K562 (cell line): ENCODE measurements around the gene ARHGAP42. TPM values are rescaled to one million over a fixed set of nuclear protein-coding genes. Genes with fewer than 3 reads are reported as not detected.

Source experiments
- ATAC-seq: fragments of 200-7000 bp; cut with Tn5 transposase; 3 replicates; pipeline ENCODE4 v1.9.1; 2020; ENCODE audit warnings: moderate library complexity
- BruUV-seq: library from RNA; stranded (reverse); fragments of 400-500 nt; replicated peaks from 2 replicates; lab custom pipeline; 2021; lab: Mats Ljungman, UMichigan
- CTCF ChIA-PET: fragments of 300-600 bp; formaldehyde crosslinking; extraction: SDS; loops from one replicate; lab custom pipeline; 2021; ENCODE audit warnings: low intra/inter-chr PET ratio; lab: Yijun Ruan, JAX
- POLR2A ChIA-PET: fragments of 300-600, 350-650 bp; sonication (Branson Sonifier 250); formaldehyde crosslinking; extraction: SDS; loops from one replicate; lab custom pipeline; 2021; ENCODE audit warnings: antibody characterized with exemption, inconsistent platforms; lab: Yijun Ruan, JAX
- DNase-seq, 4 experiments: peaks; one replicate each; pipeline versions ENCODE4 v3.0.0 to v3.0.0-alpha.2; 2011 to 2018; ENCODE audit warnings: low spot score in 3 of 4, mixed read lengths in 3 of 4; ENCODE audit errors: extremely low read depth in 1 of 4
- FAIRE-seq: peaks from 2 replicates; lab custom pipeline; 2011; peaks lifted over from hg19 to GRCh38; lab: Jason Lieb, UNC
- H2AFZ ChIP-seq: 2 replicates; pipeline ENCODE4 v1.6.0; 2011; ENCODE audit warnings: low read depth, low read length, control low read depth, inconsistent platforms
- H3K27ac ChIP-seq: fragments of 200-600 bp; 3 replicates; pipeline ENCODE4 v1.8.0; 2011; ENCODE audit warnings: low read depth, mild to moderate bottlenecking, control low read depth, inconsistent platforms, low read length, moderate library complexity, mixed read lengths; ENCODE audit errors: extremely low read depth
- H3K27me3 ChIP-seq, 2 experiments: fragments of 300-600 bp in 1 of 2; 2 replicates in 1 of 2; 3 replicates in 1 of 2; pipeline versions ENCODE4 v1.6.0 to v1.8.0; 2011; ENCODE audit warnings: inconsistent platforms in 2 of 2, low read length in 2 of 2, mild to moderate bottlenecking in 1 of 2, mixed read lengths in 1 of 2, moderate library complexity in 1 of 2; ENCODE audit not compliant: control insufficient read depth in 2 of 2, insufficient read depth in 2 of 2
- H3K36me3 ChIP-seq: fragments of 300-600 bp; 3 replicates; pipeline ENCODE4 v1.8.0; 2011; ENCODE audit warnings: mild to moderate bottlenecking, low read length, inconsistent platforms; ENCODE audit not compliant: control insufficient read depth, insufficient read depth
- H3K4me1 ChIP-seq, 2 experiments: fragments of 200-600 bp in 1 of 2; replicated peaks in 1 of 2; 2 replicates in 1 of 2; 3 replicates in 1 of 2; pipeline versions ENCODE4 v1.5.1 to v1.8.0; 2011; ENCODE audit warnings: inconsistent platforms in 2 of 2, low read length in 2 of 2, mild to moderate bottlenecking in 1 of 2, mixed read lengths in 1 of 2, moderate library complexity in 1 of 2; ENCODE audit not compliant: control insufficient read depth in 2 of 2, insufficient read depth in 2 of 2
- H3K4me2 ChIP-seq: 2 replicates; pipeline ENCODE4 v1.6.1; 2011; ENCODE audit warnings: low read length, control low read depth, inconsistent platforms, mixed read lengths; ENCODE audit not compliant: insufficient read depth
- H3K4me3 ChIP-seq: fragments of 200-600 bp; sonication (generic), shearing (Covaris generic); 2 replicates; pipeline ENCODE4 v1.5.1; 2016; ENCODE audit warnings: control low read depth, inconsistent platforms
- H3K79me2 ChIP-seq: fragments of 200-600 bp; 3 replicates; pipeline ENCODE4 v1.8.0; 2011; ENCODE audit warnings: low read length, inconsistent platforms; ENCODE audit not compliant: control insufficient read depth, insufficient read depth
- H3K9ac ChIP-seq, 2 experiments: 2 replicates each; pipeline versions ENCODE4 v1.6.0 to v1.6.1; 2011; ENCODE audit warnings: low read depth in 2 of 2, low read length in 2 of 2, control low read depth in 1 of 2, inconsistent platforms in 1 of 2, mild to moderate bottlenecking in 1 of 2, mixed read lengths in 1 of 2; ENCODE audit not compliant: insufficient read depth in 1 of 2
- H3K9me1 ChIP-seq: one replicate; pipeline ENCODE4 v1.6.0; 2011; ENCODE audit warnings: inconsistent platforms, mild to moderate bottlenecking, low read length, moderate library complexity; ENCODE audit not compliant: control insufficient read depth, insufficient read depth
- H3K9me3 ChIP-seq: replicated peaks from 2 replicates; pipeline ENCODE4 v1.5.1; 2011; ENCODE audit warnings: low read depth, low read length, inconsistent platforms; ENCODE audit not compliant: control insufficient read depth, insufficient read depth
- H4K20me1 ChIP-seq: replicated peaks from 2 replicates; pipeline ENCODE4 v1.6.1; 2011; ENCODE audit warnings: low read length, inconsistent platforms, mixed read lengths; ENCODE audit not compliant: control insufficient read depth, insufficient read depth
- POLR3A ChIP-seq: IDR thresholded peaks from 2 replicates; pipeline ENCODE4 v1.6.1; 2011; ENCODE audit warnings: borderline replicate concordance, mild to moderate bottlenecking, moderate library complexity; ENCODE audit not compliant: insufficient read length, insufficient read depth; ENCODE audit errors: extremely low read depth
- ZNF668 ChIP-seq: fragments of 250-450 bp; sonication (Bioruptor Pico); IDR thresholded peaks from 2 replicates; pipeline ENCODE4 v1.8.0; 2022; ENCODE audit warnings: mild to moderate bottlenecking, inconsistent platforms
- in situ Hi-C: fragments of 300-500 bp; cut with MboI; formaldehyde crosslinking; loops from 4 replicates; pipeline ENCODE4 v1.15.0; 2018; ENCODE audit warnings: inconsistent platforms, mixed read lengths
- intact Hi-C: fragments of 100-400 bp; cut with micrococcal nuclease; formaldehyde crosslinking; loops from 2 replicates; pipeline ENCODE4 v1.14.2; 2022
- polyA plus RNA-seq, 8 experiments: library from polyadenylated mRNA; depleted of rRNA in 4 of 8; stranded (reverse) in 5 of 8; unstranded in 3 of 8; fragments of >200 nt; fragmentation: Nextera tagmentation in 2 of 8; fragmentation: Illumina TruSeq in 1 of 8; extraction: Ambion mirVana in 2 of 8; extraction: Trizol in 1 of 8; gene quantifications; 2 replicates each; pipeline versions ENCODE4 v1.2.1 to v1.2.3, GENCODE V29; 2011 to 2014; ENCODE audit warnings: inconsistent platforms in 1 of 8, missing spikeins in 1 of 8
- total RNA-seq, 7 experiments: library from RNA; depleted of rRNA in 6 of 7; stranded (reverse); fragments of >200 nt in 6 of 7; fragmentation: Illumina TruSeq in 2 of 7; extraction: Trizol in 2 of 7; gene quantifications; 2 replicates each; pipeline versions ENCODE4 v1.2.1 to v1.2.3, GENCODE V29; 2011 to 2021; ENCODE audit warnings: low replicate concordance in 1 of 7
- TF ChIP-seq, protein P1 (sequence below): fragments of 450-650 bp; IDR thresholded peaks from 2 replicates; pipeline ENCODE4 v1.6.1; 2016; ENCODE audit warnings: low read depth

Gene ARHGAP42
- total and polyA plus RNA-seq, 9 of the 15 experiments (the other 6 are each of a cell fraction or from before 2014, with no cell fraction given), result 0.95 to 6.1 (median 2.4) TPM

DNA sequence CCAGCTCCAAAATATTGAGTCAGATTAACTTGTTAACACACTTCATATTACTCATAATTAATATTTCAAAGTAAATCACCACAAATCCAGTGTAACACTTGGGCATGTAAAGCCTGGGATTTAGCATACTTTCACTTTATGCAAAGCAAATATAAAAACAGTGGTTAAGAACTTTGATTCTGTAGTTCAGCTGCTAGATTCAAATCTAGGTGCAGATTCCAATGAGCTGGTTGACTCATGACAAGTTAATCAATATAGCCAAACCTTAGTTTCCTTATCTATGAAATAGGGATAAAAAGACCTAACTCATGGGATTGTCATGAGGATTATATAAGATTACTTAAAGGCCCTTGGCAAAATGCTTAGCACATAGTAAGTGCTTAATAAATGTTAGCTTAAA is 45.9 kb downstream of the ARHGAP42 start:
- H3K9me1 ChIP-seq, result no peaks in the 10 kb centered on the region
- intact Hi-C loops, result no loop called here
- no peak overlapping the region for H3K27ac ChIP-seq
- no peak for DNase-seq
- TF ChIP-seq POLR3A, result no peak
- TF ChIP-seq ZNF668 (CRISPR knock-in tag), result no peak
- TF ChIP-seq, protein P1, sequence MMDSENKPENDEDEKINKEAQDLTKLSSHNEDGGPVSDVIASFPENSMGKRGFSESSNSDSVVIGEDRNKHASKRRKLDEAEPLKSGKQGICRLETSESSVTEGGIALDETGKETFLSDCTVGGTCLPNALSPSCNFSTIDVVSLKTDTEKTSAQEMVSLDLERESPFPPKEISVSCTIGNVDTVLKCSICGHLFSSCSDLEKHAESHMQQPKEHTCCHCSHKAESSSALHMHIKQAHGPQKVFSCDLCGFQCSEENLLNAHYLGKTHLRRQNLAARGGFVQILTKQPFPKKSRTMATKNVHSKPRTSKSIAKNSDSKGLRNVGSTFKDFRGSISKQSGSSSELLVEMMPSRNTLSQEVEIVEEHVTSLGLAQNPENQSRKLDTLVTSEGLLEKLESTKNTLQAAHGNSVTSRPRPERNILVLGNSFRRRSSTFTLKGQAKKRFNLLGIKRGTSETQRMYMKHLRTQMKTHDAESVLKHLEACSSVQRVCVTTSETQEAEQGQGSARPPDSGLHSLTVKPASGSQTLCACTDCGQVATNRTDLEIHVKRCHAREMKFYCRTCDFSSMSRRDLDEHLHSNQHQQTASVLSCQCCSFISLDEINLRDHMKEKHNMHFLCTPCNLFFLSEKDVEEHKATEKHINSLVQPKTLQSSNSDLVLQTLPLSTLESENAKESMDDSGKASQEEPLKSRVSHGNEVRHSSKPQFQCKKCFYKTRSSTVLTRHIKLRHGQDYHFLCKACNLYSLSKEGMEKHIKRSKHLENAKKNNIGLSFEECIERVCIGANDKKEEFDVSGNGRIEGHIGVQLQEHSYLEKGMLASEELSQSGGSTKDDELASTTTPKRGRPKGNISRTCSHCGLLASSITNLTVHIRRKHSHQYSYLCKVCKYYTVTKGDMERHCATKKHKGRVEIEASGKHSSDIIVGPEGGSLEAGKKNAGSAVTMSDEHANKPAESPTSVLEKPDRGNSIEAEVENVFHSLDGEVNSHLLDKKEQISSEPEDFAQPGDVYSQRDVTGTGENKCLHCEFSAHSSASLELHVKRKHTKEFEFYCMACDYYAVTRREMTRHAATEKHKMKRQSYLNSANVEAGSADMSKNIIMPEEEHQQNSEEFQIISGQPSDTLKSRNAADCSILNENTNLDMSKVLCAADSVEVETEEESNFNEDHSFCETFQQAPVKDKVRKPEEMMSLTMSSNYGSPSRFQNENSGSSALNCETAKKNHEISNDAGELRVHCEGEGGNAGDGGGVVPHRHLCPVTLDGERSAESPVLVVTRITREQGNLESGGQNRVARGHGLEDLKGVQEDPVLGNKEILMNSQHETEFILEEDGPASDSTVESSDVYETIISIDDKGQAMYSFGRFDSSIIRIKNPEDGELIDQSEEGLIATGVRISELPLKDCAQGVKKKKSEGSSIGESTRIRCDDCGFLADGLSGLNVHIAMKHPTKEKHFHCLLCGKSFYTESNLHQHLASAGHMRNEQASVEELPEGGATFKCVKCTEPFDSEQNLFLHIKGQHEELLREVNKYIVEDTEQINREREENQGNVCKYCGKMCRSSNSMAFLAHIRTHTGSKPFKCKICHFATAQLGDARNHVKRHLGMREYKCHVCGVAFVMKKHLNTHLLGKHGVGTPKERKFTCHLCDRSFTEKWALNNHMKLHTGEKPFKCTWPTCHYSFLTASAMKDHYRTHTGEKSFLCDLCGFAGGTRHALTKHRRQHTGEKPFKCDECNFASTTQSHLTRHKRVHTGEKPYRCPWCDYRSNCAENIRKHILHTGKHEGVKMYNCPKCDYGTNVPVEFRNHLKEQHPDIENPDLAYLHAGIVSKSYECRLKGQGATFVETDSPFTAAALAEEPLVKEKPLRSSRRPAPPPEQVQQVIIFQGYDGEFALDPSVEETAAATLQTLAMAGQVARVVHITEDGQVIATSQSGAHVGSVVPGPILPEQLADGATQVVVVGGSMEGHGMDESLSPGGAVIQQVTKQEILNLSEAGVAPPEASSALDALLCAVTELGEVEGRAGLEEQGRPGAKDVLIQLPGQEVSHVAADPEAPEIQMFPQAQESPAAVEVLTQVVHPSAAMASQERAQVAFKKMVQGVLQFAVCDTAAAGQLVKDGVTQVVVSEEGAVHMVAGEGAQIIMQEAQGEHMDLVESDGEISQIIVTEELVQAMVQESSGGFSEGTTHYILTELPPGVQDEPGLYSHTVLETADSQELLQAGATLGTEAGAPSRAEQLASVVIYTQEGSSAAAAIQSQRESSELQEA, result no peak
- TF ChIP-seq, all 486 proteins: peak for 0
- ATAC-seq (no peak), FAIRE-seq (no peak)
- Histone ChIP-seq H3K4me3 (no peak overlapping the region), H3K27me3 (no peaks in the 10 kb centered on the region), H3K79me2 (no peaks in the 10 kb centered on the region), H3K36me3 (no peaks in the 10 kb centered on the region), H3K4me1 (no peaks in the 10 kb centered on the region; a peak in 1 of 5 replicates), H3K9me3 (no peaks in the 10 kb centered on the region), H2AFZ (no peak overlapping the region), H3K9ac (no peak overlapping the region), H3K4me2 (no peak overlapping the region), H4K20me1 (no peaks in the 10 kb centered on the region)
- ChIA-PET CTCF (no interaction called here), POLR2A (no interaction called here)
- BruUV-seq, result no TSS peak
- in situ Hi-C loops, result no loop called here
